Measurements from ENCODE around the gene CBFA2T2.
"Not testable (repeated sequence)": the region's sequence is repeated elsewhere in the genome, so short reads cannot be mapped to it uniquely, and the experiment has no call there.

Gene CBFA2T2

GRCh38 chr20:33475381-33476152 is 14.3 kb upstream of the CBFA2T2 start:
- no peak for TF ChIP-seq CTCF (IDR thresholded peaks at IDR 0.05; ENCODE audit: unreplicated experiment in 3 of 3)
- H3K27me3 Mint-ChIP-seq (ENCODE audit: low read depth): peaks cover 11% of the 10 kb centered on the region
- H3K9me3 Mint-ChIP-seq: no peaks in the 10 kb centered on the region
- no peak overlapping the region for H3K27ac Mint-ChIP-seq
- H3K4me3 Mint-ChIP-seq: no peak overlapping the region
- H3K36me3 Mint-ChIP-seq (ENCODE audit: low read depth): no peaks in the 10 kb centered on the region
- peaks cover 5% of the 10 kb centered on the region for H3K4me1 Mint-ChIP-seq

GRCh38 chr20:33477386-33478234 is 12.3 kb upstream of the CBFA2T2 start:
- H3K36me3 Mint-ChIP-seq (ENCODE audit: low read depth): no peaks in the 10 kb centered on the region
- H3K4me3 Mint-ChIP-seq: no peak overlapping the region
- peaks cover 11% of the 10 kb centered on the region for H3K27me3 Mint-ChIP-seq (ENCODE audit: low read depth)
- peaks cover 5% of the 10 kb centered on the region for H3K4me1 Mint-ChIP-seq
- no peaks in the 10 kb centered on the region for H3K9me3 Mint-ChIP-seq
- TF ChIP-seq CTCF (IDR thresholded peaks at IDR 0.05; ENCODE audit: unreplicated experiment in 3 of 3): no peak
- peak overlapping the region in 1 of 3 experiments; percentile 86 for H3K27ac Mint-ChIP-seq

- Mint-ChIP-seq H3K4me1 (peaks cover 5% of the 10 kb centered on the region), H3K36me3 (ENCODE audit: low read depth) (no peaks in the 10 kb centered on the region), H3K9me3 (no peaks in the 10 kb centered on the region), H3K27me3 (ENCODE audit: low read depth) (peaks cover 4% of the 10 kb centered on the region), H3K4me3 (no peak overlapping the region), H3K27ac (no peak overlapping the region)
- no peak for TF ChIP-seq CTCF (IDR thresholded peaks at IDR 0.05; ENCODE audit: unreplicated experiment in 3 of 3)
Measured at GRCh38 chr20:33480048-33480447, 9.8 kb upstream of the CBFA2T2 start.

- peaks cover 5% of the 10 kb centered on the region for H3K4me1 Mint-ChIP-seq
- no peaks in the 10 kb centered on the region for H3K36me3 Mint-ChIP-seq (ENCODE audit: low read depth)
- peaks cover 4% of the 10 kb centered on the region for H3K27me3 Mint-ChIP-seq (ENCODE audit: low read depth)
- H3K27ac Mint-ChIP-seq: no peak overlapping the region
- TF ChIP-seq CTCF (IDR thresholded peaks at IDR 0.05; ENCODE audit: unreplicated experiment in 3 of 3): no peak
- H3K9me3 Mint-ChIP-seq: no peaks in the 10 kb centered on the region
- no peak overlapping the region for H3K4me3 Mint-ChIP-seq
Measured at GRCh38 chr20:33481431-33481941, 8.4 kb upstream of the CBFA2T2 start.

DNA sequence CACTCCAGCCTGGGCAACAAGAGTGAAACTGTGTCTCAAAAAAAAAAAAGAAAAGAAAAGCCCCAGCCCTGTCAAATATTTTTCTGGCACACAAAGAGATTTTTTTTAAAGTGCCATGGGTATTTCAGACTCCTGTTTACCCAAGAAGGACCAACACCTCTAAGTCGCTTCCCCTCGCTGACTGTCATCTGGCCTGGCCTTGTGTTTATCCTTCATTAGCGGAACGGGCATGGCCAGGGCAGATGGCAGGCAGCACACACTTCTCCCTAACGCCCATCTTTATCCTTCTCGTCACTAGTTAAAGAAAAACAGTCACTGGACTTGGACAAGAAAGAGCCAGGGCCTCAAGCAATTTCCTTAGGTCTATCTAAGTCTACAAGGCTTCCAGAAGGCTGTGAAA is 7.3 kb upstream of the CBFA2T2 start:
- no peak overlapping the region for H3K4me3 Mint-ChIP-seq
- H3K27ac Mint-ChIP-seq: peak overlapping the region in 1 of 3 experiments; percentile 7
- no peaks in the 10 kb centered on the region for H3K9me3 Mint-ChIP-seq
- H3K27me3 Mint-ChIP-seq (ENCODE audit: low read depth): peaks cover 4% of the 10 kb centered on the region
- H3K36me3 Mint-ChIP-seq (ENCODE audit: low read depth): no peaks in the 10 kb centered on the region
- no peak for TF ChIP-seq CTCF (IDR thresholded peaks at IDR 0.05; ENCODE audit: unreplicated experiment in 3 of 3)
- H3K4me1 Mint-ChIP-seq: peaks cover 5% of the 10 kb centered on the region

DNA sequence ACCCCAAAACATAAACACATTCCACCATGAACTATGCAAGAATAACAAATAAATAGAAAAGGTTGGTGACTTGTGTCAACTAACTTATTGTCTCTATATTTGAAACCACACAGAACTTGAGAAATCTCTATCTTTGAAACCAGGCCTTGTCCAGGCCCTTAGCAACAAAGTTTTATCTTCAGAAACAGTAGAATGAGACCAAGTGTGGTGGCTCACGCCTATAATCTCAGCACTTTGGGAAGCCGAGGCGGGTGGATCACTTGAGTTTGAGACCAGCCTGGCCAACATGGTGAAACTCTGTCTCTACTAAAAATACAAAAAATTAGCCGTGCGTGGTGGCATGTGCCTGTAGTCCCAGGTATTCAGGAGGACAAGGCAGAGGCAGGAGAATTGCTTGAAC is 6.7 kb upstream of the CBFA2T2 start:
- H3K4me3 Mint-ChIP-seq; H3K27me3 Mint-ChIP-seq (ENCODE audit: low read depth); H3K9me3 Mint-ChIP-seq; H3K4me1 Mint-ChIP-seq; H3K36me3 Mint-ChIP-seq (ENCODE audit: low read depth): not testable (repeated sequence)
- H3K27ac Mint-ChIP-seq: peak overlapping the region in 1 of 3 experiments; percentile 7
